ENCODE measurements around the gene JCHAIN.

JCHAIN gene

DNA sequence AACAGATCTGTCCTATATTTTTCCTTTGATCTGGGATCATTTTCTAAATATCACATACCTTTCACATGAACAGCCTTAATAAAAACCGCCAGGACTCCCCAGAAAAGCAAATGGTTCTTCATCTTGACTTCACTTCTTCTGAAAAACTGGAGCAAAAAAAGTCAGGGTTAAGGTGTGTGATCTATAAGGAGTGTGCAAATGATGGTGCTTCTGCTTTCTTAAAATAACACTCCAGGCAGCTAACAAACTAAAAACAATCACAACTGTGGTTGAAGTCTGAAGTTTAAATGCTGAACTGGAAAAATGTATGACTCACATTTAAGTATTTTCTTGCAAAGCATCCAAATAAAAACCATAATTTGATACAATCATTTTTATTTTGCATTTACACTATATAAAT, at the start of gene JCHAIN:
Gene JCHAIN, minus strand, starts transcription at position 140 of the 400 bp plus-strand sequence. Its CDS starts 18 bp downstream, at position 122.
- TF ChIP-seq, protein P1, sequence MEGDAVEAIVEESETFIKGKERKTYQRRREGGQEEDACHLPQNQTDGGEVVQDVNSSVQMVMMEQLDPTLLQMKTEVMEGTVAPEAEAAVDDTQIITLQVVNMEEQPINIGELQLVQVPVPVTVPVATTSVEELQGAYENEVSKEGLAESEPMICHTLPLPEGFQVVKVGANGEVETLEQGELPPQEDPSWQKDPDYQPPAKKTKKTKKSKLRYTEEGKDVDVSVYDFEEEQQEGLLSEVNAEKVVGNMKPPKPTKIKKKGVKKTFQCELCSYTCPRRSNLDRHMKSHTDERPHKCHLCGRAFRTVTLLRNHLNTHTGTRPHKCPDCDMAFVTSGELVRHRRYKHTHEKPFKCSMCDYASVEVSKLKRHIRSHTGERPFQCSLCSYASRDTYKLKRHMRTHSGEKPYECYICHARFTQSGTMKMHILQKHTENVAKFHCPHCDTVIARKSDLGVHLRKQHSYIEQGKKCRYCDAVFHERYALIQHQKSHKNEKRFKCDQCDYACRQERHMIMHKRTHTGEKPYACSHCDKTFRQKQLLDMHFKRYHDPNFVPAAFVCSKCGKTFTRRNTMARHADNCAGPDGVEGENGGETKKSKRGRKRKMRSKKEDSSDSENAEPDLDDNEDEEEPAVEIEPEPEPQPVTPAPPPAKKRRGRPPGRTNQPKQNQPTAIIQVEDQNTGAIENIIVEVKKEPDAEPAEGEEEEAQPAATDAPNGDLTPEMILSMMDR (IDR thresholded peaks at IDR 0.05; ENCODE audit: control insufficient read depth, extremely low read depth, insufficient read depth), result no peak
- H3K4me3 ChIP-seq (ENCODE audit: low read depth, low read length), result no peak within 1 kb of the TSS
- DNase-seq (ENCODE audit: low read depth), result no peak

DNA sequence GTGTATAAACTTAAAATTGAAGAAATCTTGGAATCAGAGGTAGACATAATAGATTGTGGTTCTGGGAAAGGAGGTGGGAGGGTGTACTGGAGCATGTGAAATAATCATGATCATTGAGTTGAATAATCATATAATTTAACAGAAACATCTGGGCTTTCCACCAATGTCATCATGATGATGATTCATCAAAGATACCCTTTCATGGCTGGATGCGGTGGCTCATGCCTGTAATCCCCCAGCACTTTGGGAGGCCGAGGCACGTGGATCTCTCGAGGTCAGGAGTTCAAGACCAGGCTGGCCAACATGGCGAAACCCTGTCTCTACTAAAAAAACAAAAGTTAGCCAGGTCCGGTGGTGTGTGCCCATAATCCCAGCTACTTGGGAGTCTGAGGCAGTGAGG, 48.8 kb upstream of the JCHAIN start:
- no peak for DNase-seq (ENCODE audit: low read depth)
- TF ChIP-seq, protein P1 (IDR thresholded peaks at IDR 0.05; ENCODE audit: control insufficient read depth, extremely low read depth, insufficient read depth), result no peak
- H3K4me3 ChIP-seq (ENCODE audit: low read depth, low read length), result no peak overlapping the region

DNA sequence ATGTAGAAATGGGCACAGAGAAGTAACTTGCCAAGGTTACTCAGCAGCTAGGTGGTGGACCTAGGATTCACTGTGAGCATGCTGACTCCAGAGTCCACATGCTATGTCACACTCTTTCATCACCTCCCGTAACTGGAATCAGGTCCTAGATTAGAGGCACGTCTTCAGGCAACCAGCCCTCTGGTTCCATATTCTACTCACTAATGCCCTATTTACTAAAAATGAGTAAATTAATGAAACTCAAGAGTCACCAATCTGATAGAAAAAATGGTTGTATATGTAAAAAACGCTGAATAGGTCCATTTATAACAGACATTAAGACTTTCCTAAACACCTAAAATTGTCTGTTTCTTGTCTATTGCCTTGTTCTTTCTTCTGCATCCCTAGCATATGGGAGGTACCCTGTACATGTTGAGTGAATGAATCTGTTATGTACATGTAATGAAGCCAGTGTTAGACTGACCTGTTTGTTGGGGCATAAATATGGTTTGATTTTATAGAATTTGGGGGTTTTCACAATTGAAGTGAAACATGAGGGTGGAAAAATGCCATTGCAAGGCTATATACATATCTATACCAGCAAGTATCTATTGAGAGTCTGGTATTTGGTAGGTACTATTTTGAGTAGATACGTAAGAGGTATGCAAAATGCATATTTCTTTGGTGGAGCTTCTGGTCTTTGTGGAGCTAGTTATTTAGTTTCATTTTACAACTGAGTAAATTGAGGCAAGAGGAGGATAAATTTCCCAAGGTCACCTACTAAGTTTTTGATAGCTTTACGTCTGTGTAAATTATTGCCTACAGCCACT, 48.0 kb upstream of the JCHAIN start:
- no peak overlapping the region for H3K4me3 ChIP-seq (ENCODE audit: low read depth, low read length)
- TF ChIP-seq, protein P1 (IDR thresholded peaks at IDR 0.05; ENCODE audit: control insufficient read depth, extremely low read depth, insufficient read depth), result no peak
- DNase-seq (ENCODE audit: low read depth), result no peak

DNA sequence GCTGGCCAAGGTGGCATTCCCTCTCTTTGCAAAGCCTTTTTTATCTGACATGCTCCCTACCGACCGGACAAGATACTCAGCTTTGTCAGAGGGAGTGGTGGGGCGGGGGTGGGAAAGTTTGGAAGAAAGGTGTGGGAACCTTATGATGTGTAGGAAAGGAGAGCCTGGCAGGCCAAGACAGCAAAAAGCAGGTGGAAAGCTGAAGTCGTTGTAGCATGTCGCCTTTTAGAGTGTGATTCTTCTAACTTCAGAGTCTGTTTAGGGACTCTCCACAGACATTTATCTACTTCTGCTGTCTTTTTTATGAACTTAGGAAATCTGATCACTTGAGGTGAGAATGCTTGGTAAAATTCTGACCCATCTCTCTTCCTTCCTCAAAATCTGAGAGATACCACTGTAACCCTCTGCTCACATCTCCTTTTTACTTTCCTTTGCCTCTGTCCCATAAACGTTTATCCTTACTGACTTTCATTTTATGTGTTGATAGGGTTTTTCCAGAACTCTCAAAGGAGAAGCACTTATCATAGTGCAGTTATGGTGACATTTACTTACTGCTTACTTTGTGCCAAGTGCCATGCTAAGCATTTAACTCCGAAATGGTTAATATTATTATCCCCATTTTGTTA, 47.3 kb upstream of the JCHAIN start:
- TF ChIP-seq, protein P1 (IDR thresholded peaks at IDR 0.05; ENCODE audit: control insufficient read depth, extremely low read depth, insufficient read depth), result no peak
- no peak for DNase-seq (ENCODE audit: low read depth)
- H3K4me3 ChIP-seq (ENCODE audit: low read depth, low read length), result no peak overlapping the region

DNA sequence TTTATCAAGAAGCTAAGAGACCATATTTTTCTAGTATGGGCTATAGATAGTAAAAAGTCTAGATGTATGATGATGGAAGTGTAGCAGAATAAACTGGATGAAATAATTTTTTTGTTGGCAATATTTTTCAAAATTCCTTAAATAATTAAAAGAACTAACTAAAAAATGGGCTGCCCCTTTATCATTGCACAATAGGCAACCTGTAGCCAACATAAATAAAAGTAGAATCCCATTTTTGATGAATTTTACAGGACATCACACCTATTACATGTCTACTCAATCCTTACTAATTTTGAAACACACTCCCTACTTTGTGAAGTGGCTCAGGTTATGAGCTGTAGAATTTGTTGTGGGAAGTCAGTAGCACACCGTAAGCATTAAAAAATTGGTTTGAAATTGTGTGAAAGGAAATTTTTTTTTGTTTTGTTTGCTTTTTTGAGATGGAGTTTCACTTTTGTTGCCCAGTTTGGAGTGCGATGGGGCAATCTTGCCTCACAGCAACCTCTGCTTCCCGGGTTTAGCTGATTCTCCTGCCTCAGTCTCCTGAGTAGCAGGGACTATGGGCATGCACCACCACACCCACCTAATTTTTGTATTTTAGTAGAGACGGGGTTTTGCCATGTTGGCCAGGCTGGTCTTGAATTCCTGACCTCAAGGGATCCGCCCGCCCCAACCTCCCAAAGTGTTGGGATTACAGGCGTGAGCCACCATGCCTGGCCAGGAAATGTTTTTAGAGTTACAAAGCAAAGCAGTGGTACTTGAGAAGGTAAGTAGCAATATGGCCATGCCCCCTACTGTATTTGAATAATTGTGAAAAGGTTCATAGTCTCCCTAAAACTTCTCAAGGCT, 46.5 kb upstream of the JCHAIN start:
- no peak overlapping the region for H3K4me3 ChIP-seq (ENCODE audit: low read depth, low read length)
- DNase-seq (ENCODE audit: low read depth), result no peak
- TF ChIP-seq, protein P1 (IDR thresholded peaks at IDR 0.05; ENCODE audit: control insufficient read depth, extremely low read depth, insufficient read depth), result no peak

DNA sequence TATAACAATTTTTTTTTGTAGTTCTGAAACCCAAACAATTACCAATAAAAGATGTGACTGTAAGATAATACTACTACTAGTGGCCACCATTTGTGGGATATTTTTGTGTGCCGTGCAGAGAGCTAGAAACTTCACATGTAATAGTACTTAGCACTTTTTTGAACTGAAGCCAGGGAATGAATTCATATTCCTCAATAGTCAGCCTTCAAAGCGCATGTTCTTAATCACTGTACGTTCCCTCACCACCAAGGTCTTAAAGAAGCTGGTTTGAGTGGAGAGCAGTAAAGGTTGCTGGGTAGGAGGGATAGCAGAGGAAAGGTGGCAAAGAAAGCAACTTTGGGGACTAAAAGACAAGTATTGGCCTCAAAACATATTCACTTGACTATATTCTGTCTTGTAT, 45.8 kb upstream of the JCHAIN start:
- no peak for DNase-seq (ENCODE audit: low read depth)
- TF ChIP-seq, protein P1 (IDR thresholded peaks at IDR 0.05; ENCODE audit: control insufficient read depth, extremely low read depth, insufficient read depth), result no peak
- H3K4me3 ChIP-seq (ENCODE audit: low read depth, low read length), result no peak overlapping the region
